NT2/D1 (cell line): ENCODE measurements around the gene INPP4A.

ENCODE experiments used
- YY1 ChIP-seq: IDR thresholded peaks from 2 replicates; pipeline ENCODE4 v1.6.1; 2011; ENCODE audit not compliant: insufficient read length, insufficient read depth
- ZNF274 ChIP-seq: IDR thresholded peaks from 2 replicates; pipeline ENCODE4 v1.6.1; 2011; ENCODE audit warnings: mild to moderate bottlenecking, low read depth, low read length

- no peak for TF ChIP-seq ZNF274
- TF ChIP-seq YY1: no peak
Measured at GRCh38 chr2:98482362-98482761, 37.7 kb downstream of the INPP4A start.
